ENCODE results near the gene DNMT3A.

Gene DNMT3A

DNA sequence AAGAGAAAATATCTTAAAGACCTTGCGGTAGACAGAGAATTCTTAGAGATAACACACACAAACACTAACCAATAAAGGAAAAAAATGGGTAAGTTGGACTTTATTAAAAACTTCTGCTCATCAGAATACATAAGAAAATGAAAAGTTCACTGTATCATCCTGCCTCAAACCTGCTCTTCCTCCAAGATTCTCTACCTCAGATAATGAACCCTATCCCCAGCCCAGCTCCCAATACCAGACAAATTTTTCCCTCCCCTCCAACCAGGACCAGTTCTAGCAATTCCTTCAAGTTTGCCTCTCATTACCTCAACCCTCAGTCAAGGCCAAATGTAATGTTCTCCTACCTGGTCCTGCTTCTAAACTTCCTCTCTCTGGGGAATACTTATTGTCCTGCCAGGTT lies 79.4 kb downstream of the DNMT3A start:
- in situ Hi-C loops (cut with MboI; ENCODE audit: low sequenced_read_pairs), result no loop called here

DNA sequence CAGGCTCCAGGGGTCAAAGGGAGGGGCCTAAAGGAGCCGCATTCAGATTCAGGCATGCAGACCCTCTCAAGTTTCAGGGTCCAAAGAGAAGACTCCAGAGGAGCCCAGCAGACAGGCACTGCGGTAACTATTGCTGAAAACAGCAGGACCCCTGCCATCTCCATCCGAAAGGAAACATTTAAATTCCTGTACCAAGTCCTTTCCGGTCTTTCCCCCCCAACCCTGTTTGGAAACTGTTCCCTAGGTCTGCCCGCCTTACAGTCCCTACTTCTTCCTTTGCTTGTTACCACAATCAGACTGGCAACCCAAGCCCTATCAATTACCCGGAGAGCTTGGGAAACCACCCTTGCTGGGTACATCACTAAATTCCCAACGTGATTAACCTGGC lies 82.0 kb downstream of the DNMT3A start:
- in situ Hi-C loops (cut with MboI; ENCODE audit: low sequenced_read_pairs), result no loop called here

DNA sequence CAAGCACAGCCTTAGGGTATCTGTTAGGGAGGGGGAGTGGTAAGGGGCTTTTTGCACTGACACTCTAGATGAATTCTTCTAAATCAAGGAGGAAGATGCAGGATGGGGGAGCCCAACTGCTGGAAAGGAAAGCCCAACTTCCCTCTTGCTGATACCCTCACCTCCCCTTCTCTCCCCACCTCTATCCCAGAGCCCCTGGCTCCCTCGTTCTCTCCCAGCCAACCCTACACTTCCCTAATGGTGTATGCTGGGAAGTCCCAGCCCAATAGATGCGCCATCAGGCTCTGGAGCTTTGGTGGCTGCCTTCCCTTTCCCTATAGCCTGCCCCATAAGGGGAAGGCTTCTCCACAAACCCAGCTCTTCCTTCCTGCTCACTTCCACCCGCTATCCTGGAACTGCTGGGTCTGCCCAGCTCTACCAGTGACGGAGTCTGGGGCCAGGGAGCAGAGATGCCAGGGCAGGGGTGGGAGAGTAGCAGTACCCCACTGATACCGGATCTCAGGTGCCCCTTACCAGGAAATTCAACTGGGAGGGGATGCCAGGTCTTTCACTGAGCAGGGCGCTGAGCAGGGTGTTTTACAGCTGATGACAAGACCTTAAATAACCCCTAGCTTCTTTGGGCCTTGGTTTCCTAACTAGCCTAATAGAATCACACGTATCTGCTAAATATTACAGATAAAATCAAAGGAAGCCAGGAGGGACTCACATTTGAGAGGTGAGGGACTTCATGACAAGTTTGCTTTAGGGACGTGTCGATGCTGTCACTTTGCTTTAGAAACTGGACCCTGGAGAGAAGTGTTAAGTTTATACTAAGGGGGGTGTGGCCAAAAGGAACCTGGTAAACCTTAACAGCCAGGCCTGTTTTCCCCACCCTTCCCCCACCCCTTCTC lies 82.6 kb downstream of the DNMT3A start:
- in situ Hi-C loops (cut with MboI; ENCODE audit: low sequenced_read_pairs), result no loop called here

DNA sequence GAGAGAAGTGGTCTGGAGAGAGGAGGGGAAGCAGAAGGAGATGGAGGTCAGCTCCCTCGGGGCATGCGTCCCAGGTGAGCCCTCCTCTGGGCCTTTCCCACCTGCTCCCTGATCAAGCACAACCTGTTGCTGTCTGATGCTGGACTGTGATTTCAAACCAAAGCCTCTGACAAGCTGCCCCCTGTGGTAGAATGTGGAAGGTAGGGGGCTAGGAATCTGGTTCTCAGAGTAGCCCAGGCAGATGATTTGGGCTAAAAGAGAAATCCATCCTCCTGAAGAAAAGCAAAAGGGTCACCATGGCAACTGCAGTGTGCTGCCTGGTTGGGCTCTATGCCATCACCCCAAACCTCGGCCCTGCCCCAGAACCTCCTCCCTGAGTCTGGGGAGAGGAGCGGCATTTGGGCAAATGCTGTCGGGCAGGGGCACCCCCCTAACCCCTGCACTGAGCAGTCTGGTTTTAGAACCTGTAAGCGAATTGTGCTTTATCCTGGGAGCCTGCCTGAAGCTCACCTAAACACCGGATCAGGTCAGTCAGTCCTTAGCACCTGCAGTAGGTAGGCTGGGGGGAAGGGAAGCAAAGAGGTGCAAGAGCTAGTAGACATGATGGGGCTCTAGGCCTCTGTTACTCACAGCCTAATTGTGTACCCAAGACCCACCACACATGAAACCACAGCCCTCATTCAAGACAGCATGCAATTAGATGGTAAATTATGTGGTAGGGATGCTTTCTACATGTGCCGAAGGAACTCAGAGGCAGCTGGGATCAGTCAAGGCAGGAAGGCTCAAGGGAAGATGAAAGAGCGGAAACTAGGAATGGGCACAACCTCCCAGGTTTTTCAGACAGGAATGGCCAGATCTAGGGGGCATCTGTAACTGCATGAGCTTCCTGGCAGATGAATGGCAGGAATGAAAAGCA lies 83.5 kb downstream of the DNMT3A start:
- in situ Hi-C loops (cut with MboI; ENCODE audit: low sequenced_read_pairs), result no loop called here

DNA sequence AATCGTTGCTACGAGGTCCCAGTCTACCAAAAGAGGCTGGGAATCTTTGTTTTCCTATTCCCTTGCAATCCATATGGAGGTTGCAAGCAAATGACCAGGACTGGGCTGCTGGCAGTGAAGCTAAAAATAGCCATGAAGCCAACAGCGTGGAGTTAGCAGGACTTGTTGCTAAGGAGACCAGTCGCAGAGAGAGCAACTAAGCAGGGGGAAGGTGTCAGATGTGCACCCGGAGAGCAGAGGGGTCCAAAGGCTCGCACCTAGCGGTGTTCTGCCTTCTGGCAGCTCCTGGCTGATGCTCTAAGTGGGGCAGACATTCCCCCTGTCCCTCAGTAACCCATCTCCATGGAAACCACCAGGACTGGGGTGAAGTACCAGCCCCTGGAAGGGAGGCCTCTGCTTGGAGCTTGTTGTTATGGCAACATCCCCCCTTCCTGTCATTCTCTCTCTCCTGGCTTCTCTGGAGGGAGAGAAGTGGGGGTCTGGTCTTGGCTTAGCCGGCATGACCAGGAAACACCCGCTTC lies 84.6 kb downstream of the DNMT3A start:
- in situ Hi-C loops (cut with MboI; ENCODE audit: low sequenced_read_pairs), result no loop called here

DNA sequence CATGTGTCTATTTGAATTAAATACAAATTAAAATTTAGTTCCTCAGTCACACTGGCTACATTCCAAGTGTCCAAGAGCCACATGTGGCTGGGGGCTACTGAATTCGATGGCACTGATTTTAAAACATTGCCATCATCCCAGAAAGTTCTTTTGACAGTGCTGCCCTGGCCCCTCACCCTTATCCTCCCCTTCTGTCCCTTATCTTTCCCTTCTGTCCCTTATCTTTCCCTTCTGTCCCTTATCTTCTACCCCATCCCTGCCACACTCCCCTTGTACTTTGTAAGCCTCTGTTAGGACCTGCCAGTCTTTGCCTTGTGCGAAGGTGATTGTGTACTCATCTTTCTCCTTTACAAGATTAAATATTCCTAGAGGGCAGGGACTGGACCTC lies 85.2 kb downstream of the DNMT3A start:
- in situ Hi-C loops (cut with MboI; ENCODE audit: low sequenced_read_pairs), result no loop called here

DNA sequence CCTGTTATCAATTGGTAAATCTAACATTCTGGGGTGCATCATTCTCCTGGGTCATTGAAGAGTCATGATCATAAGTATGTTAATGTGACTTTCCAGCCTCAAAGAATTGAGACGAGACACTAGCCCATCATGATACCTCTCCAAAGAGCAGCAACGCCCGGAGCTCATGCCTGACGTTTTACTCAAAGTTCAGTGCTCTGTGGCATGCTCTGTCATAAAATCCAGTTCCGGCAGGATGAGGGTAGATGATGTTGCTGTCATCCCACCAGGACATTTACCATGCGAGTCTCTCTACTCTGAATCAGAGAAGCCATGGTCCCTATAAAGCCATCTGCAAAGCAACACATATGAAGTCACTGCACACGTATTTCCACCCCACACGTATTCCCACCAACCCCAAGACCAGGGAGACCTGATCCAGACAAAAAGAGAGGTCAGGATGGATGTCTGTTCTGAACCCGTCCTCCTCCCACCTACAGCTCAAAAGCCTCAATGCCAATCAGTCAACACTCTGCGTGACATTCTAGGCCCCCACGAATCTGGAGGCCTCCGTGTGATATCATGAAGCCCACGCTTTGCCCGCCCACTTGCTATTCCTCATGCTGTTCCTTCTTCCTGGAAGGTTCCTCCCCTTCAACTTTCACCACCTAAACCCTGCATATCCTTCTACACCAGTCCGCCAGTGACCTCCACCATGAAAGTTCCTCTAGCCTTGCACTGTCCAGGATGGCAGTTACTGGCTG lies 85.8 kb downstream of the DNMT3A start:
- in situ Hi-C loops (cut with MboI; ENCODE audit: low sequenced_read_pairs), result no loop called here

DNA sequence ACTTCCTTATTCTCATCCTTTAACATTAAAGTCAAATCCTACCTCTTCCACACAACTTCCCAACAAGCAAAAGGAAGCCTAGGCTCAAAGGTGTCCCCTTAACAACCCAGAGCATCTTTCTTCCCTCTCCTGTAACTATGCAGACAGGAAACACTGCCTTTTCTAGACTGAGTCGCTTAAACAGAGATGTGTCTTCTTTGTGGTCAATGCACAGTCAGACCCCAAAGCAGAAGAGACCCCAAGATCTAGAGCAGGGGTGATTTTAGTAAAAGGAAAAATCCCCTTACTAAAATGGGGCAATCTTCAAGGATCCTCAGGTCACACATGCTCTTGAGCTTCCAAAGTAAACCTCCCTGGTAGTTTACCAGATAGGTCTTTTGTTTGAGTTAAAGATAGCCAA lies 86.8 kb downstream of the DNMT3A start:
- in situ Hi-C loops (cut with MboI; ENCODE audit: low sequenced_read_pairs), result no loop called here

DNA sequence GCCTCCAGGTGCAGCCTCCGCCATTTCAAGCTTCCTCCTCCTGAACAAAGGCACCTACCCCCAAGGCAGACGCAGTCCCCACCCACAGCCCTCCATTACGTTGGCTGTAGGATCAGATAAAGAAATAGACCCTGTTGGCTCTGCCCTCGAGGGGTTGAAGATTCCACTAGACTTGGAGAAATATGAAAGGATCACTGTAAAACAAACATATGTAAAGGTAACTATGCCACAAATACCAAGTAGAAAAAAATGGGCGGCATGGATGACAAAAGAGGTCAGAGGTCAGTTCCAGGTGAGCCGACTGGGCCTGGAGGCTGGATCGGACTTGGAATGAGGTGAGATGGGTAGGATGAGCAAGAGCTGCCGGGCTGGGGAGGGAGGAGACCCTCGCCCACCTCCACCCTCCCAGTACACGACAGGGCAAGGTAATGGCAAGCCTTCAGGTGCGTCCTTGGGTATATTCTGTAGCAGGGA lies 88.5 kb downstream of the DNMT3A start:
- in situ Hi-C loops (cut with MboI; ENCODE audit: low sequenced_read_pairs), result no loop called here

DNA sequence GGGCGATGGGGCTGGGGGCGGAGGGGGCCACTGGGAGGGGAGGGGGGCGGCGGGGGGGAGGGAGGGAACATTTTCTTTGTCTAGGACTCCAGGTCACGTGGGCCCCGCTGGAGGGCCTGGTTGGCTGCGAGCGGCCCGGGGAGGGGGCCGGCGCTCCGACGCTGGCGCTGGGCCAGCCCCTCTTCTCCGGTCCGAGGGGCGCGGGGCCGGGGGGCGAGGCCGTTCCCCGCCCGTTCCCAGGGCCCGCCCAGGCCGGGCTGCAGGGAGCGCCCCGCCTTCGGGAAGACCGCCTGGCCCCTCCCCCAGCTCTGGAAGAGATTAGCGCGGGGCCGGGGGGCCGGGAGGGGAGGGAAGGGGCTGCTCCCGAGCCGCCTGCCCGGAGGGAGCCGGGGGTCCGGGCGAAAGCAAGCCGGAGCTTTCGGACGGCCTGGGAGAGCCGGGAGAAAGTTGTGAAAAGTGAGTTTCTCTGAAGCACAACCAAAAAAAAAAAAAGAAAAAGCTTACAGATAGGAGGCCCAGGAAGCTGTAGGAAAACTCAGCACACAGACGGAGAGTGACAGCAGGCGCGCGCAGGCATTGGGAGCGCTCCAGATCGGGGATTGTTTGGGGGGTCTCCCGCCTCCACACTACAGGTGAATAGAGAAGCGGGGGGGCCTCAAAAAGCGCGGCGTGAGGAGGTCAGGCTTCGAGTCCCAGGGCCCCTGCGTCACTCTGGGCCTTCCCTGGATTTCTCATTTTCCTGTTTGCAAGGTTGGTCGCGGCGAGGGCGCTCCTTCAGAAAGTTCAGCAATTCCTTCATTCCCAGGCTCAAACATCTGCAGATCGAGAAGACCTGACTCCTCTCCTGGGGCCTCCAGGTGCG lies 89.2 kb downstream of the DNMT3A start:
- in situ Hi-C loops (cut with MboI; ENCODE audit: low sequenced_read_pairs), result no loop called here

DNA sequence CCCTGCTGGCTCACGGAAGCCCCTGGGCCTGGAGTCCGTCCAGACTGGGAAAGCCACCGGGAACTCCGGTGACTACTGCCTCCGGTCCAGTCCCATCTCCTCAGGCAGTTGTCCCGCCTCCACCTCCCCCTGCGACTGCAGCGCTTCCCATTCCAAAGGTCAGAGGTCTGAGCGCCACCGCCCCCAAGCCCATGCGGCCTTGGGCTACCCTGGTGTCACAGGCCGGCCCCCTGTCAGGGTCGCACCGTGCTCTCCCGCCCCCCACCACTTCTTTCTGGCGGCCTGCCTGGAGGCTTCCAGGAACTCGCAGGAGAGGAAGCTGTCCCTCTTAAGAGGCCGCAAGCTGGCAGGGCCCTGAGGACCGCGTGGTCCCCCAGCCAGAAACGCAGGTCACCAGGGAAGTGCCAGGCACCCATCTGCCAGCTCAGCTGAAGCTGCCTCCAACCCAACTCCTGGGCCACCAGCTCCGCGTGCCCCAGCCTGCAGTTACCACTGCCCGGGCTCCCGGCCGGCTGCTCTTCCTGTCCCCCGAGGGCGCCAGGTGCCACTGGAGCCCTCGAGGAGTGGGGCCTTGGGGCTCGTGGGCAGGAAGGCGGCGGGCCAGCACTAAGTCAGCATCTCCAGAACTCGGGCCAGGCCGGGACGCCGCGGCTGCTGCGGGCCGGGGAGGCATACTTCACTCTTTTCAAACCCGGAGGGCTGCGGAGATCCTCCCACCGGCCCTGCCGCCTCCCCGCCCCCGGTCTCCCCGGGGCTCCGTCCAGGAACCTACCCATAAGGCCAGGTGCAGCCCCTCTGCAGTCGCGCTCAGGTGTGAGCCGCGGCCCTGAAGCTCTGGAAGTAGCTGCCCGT lies 90.1 kb downstream of the DNMT3A start:
- in situ Hi-C loops (cut with MboI; ENCODE audit: low sequenced_read_pairs), result no loop called here

DNA sequence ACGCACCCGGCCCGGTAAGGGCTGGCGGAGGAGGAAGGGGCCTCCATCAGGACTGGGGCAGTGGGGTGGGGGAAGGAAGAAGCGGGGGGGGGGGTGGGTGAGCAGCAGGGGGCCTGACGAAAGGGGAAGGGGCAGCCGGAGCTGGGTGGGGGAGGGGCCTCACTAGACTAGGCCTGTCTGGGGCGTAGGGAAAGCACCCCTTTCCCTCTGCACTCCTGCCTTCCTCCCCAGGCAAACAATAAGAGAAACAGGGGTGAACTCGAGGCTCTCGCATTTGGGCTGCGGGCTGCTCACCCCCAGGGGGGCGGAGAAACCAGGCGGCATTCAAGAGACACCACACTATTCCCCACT lies 90.7 kb downstream of the DNMT3A start:
- in situ Hi-C loops (cut with MboI; ENCODE audit: low sequenced_read_pairs), result no loop called here

DNA sequence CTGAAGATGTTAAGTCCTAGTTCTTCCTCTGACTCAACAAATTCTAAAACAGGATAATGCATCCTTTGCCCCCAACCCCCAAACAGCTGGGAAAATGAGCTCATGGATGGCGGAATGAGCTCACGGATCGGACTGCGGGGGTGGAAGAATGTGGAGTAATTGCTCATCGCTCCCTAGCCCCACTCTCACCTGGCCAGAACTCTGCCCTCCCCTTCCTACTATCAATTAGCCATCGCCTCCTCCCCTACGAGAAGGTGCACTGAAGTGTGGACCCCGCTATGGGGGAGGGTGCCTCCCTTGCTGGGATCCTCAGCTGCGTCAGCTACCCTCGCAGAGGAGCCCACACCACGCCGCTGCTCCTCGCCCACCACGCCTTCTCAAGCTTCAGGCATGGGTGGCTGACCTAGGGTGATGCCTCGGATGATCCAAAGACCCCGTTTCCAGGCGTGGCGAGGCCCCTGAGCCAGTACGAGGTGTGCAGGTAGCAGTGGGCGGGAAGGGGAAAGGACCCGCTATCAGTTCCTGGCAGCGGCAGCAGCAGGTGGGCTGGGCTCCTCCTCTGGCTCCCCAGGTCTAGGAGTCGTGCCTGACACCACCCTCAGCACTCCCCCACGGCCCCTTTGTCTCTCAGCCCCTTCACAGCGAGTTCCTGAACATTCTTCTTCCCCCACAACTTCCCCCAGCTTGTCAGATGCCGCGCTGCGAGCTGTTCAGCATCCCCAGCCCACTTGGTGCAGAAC lies 91.2 kb downstream of the DNMT3A start:
- in situ Hi-C loops (cut with MboI; ENCODE audit: low sequenced_read_pairs), result no loop called here

DNA sequence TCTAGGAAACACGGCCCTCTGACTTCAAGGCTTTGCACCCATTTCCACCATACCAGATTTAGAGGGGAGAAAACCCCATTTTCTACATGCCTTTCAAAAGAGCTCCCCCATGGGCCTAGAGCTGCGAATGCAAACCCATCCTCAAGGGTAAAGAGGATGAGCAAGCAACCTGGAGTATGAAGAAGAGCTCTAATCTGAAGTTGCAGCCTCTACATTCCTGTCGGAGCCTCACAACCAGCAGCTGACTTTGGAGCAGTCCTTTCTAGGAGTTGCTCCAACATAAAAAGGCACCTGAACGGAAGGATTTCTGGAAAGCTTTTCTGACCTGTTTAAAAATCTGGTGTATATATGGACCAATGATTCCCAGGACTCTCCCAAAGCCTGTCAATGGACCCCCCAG lies 91.9 kb downstream of the DNMT3A start:
- in situ Hi-C loops (cut with MboI; ENCODE audit: low sequenced_read_pairs), result no loop called here

DNA sequence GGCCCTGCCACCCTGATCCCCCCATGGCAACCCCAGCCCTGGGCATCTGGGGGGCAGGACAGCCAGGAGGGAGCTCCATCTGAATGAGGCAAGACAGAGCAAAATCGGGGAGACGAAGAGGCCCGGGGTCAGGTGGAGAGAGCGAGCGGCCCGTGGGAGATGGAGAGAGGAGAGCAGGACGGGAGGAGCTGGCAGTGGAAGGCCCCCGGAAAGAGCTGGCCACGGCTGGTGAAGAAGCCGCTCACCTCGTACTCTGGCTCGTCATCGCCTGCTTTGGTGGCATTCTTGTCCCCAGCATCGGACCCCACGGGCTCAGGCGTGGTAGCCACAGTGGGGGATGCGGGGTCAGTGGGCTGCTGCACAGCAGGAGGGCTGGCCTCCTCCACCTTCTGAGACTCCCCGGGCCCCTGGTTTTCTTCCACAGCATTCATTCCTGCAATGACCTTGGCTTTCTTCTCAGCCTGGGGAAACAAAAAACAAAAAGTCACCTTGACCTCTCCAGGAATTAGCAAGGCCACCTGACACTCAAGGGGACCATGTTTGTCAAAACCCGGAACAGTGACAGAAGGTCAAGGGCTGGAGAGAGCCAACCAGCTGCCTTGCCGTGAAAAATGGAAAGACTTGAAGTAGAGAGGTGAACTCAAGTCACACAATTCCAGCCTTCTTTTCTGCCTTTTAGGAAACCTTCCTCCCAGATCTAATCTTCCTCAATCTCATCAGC lies 93.8 kb downstream of the DNMT3A start:
- in situ Hi-C loops (cut with MboI; ENCODE audit: low sequenced_read_pairs), result no loop called here

DNA sequence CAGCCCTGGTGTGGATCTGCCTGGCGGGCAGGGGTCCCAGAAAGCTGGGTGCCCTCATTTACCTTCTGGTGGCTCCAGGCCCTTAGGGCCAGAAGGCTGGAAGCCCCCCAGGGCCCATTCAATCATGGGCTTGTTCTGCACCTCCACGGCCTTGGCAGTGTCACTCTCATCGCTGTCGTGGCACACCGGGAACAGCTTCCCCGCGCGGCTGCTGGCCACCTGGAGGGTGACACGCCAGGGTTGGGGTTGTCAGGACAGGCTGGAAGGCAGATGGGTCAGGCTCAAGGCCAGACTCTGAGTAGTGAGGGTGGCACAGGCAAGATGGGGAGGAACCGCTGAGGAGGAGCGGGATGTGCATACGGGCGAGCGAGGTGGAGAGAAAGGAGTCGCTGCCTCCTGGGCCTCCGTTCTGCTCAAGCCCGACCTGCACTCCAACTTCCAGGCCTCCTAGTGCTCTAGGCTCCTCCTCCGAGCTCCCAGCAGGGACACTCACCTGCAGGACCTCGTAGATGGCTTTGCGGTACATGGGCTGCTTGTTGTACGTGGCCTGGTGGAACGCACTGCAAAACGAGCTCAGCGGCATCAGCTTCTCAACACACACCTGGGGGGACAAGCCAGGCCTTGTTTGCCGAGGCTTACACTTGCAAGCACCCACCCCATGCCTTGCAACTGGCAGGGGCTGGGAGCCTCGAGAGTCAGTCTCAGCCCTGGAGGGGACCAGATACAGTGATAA lies 95.0 kb downstream of the DNMT3A start:
- in situ Hi-C loops (cut with MboI; ENCODE audit: low sequenced_read_pairs), result no loop called here

DNA sequence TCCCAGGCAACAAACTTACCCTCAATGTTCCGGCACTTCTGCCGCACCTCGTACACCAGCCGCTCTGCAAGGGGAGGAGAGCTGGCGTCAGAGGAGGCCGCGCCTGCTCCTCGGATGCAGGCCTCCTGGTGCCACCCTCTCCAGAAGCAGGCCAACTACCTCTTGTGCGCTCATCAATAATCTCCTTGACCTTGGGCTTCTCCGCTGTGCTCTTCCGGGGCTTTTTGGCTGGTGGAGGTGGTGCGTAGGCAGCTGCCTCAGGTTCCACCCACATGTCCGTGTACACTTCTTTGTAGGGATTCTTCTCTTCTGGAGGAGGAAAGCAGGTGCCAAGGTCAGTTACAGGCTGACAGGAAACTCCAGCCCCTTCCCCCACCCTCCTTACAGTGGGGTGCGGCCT lies 95.7 kb downstream of the DNMT3A start:
- in situ Hi-C loops (cut with MboI; ENCODE audit: low sequenced_read_pairs), result no loop called here
